Activated CD4-positive, alpha-beta T cell treated with anti-CD3 and anti-CD28 coated beads, Interleukin-2, amount 10 ng/mL, durations not matched to agents 24 days and 14 days (primary cell): ENCODE results near the gene SPRR5. TPM values are rescaled to one million over a fixed set of nuclear protein-coding genes. Genes with fewer than 3 reads are reported as not detected.

ENCODE experiments used
- DNase-seq: peaks from one replicate; pipeline ENCODE4 v3.0.0; 2022
- H3K27ac Mint-ChIP-seq: one replicate; pipeline ENCODE4 v1.8.0; 2022; ENCODE audit warnings: mild to moderate bottlenecking, mixed read lengths
- H3K27me3 Mint-ChIP-seq: one replicate; pipeline ENCODE4 v1.8.0; 2022; ENCODE audit warnings: mixed read lengths
- H3K36me3 Mint-ChIP-seq: one replicate; pipeline ENCODE4 v1.8.0; 2022; ENCODE audit warnings: low read depth, mild to moderate bottlenecking, mixed read lengths
- H3K4me1 Mint-ChIP-seq: one replicate; pipeline ENCODE4 v1.8.0; 2021; ENCODE audit warnings: mixed read lengths
- H3K4me3 Mint-ChIP-seq: one replicate; pipeline ENCODE4 v1.8.0; 2022; ENCODE audit warnings: mild to moderate bottlenecking, moderate library complexity, mixed read lengths
- H3K9me3 Mint-ChIP-seq: one replicate; pipeline ENCODE4 v1.8.0; 2021; ENCODE audit warnings: mixed read lengths
- intact Hi-C: fragments of 100-400 bp; cut with micrococcal nuclease; formaldehyde crosslinking; loops from one replicate; pipeline ENCODE4 v1.15.1; 2023
- total RNA-seq: library from RNA; stranded (reverse); gene quantifications from 2 replicates; pipeline ENCODE4 v1.2.3, GENCODE V29; 2022

SPRR5 gene
- total RNA-seq, 1 donor from 2014 or later, result not detected

DNA sequence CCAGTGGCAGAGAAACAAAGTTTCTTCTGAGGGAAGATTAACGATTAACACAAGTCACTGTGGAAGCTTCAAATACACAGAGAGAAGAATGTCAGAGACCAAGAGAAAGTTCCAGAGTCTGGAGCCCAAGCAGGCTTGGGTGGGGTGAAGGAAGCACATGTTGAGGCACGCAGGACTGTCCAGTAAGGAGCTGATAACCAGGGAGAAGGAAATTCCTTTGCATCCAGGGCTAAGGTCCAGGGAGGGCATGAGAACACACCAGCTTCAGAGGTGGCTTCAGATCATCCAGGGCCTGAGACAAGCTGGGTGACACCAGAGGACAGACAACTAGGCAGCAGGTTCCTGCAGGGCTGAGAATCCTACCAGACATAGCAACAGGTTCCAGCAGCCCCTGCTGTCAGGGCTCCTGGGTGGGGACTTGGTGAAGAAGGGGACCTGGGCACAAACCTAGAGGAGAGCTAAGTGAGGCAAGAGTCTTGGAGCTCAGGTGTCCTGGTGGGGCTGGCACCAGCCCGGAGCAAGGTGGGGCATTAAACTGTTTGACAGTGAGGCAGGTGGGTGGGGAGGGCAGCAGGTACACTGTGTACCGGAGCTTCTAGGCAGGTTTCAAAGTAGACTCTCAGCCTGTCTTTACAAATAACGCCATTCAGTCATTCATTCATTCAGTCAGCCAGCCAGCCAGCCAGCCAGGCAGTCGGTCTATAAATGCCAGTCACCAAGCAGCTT lies 34.3 kb downstream of the SPRR5 start:
- Mint-ChIP-seq H3K36me3 (no peaks in the 10 kb centered on the region), H3K9me3 (no peaks in the 10 kb centered on the region), H3K4me3 (no peak overlapping the region), H3K27ac (no peak overlapping the region), H3K4me1 (no peaks in the 10 kb centered on the region), H3K27me3 (peaks cover 5% of the 10 kb centered on the region)
- DNase-seq, result no peak
- intact Hi-C loops, result no loop called here

DNA sequence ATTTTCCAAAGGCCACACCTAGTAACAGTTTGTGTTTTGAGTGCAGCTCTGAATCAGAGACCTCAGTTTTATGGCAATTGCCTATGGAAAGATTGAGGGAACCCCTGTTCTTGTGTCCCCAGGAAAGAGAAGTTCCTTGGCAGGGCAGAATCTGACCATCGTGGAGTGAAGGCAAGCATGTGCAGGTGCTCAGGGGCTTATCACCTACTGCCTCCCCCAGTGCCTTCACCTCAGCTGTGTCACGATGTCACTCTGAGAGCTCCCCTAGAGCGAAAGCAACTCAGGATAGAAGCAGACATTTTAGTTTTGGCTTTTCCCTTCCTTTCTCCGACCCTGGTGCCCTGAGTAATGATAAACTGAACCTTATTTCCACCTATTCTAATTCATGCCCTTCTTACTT lies 35.1 kb downstream of the SPRR5 start:
- no peaks in the 10 kb centered on the region for H3K36me3 Mint-ChIP-seq
- no peak overlapping the region for H3K27ac Mint-ChIP-seq
- no peak for DNase-seq
- H3K9me3 Mint-ChIP-seq, result no peaks in the 10 kb centered on the region
- no peaks in the 10 kb centered on the region for H3K4me1 Mint-ChIP-seq
- intact Hi-C loops, result no loop called here
- peaks cover 5% of the 10 kb centered on the region for H3K27me3 Mint-ChIP-seq
- no peak overlapping the region for H3K4me3 Mint-ChIP-seq

DNA sequence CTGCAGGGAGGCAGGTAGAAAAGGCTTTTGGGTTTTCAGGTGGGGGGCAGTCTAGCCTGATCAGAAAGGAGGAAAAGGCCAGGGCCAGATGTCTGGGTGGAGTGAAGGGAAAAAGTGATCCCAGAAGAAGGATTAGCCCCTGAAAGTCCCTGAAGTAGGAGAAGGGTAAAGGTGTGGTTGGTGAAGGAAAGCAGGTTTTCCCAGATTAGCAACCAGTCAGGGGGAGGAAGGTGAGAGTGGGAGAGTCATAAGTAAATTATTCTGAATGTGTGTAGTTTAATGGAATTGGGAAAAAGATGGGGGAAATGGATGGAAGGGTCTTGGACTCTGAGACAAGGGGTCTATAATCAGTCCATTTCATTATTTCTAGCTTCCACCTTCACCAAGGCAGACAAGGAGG lies 36.2 kb downstream of the SPRR5 start:
- intact Hi-C loops, result no loop called here

DNA sequence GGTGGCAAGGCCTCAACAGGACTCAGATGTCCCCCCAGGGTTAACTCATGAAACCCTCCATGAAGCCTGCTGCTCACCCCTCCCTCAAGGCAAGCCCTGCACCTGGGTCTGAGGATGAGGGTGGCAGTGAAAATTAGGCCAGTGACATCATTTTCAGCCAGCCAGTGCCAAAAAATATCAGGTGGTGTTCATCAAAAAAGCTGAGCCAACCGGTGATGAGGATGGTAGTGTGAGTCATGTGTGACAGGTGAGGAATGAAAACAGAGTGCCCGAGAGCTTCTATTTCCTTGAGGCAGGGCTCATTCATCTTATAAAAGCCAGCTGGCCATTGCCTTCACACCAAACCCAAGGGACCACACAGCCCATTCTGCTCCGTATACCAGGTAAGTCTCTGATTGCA lies 36.7 kb downstream of the SPRR5 start, which contains the start of gene SPRR1A:
Gene SPRR1A, plus strand, starts transcription at position 339 of the 400 bp plus-strand sequence. CDS start 1,150 bp downstream, outside the sequence.
- DNase-seq, result peak; percentile 30
- H3K4me3 Mint-ChIP-seq, result no peak within 1 kb of the TSS
- no peak within 1 kb of the TSS for H3K27ac Mint-ChIP-seq
- no peaks in the 10 kb centered on the region for H3K4me1 Mint-ChIP-seq
- intact Hi-C loops, result no loop called here
- peaks cover 10% of the 10 kb centered on the region for H3K27me3 Mint-ChIP-seq
- H3K9me3 Mint-ChIP-seq, result no peaks in the 10 kb centered on the region
- no peaks in the 10 kb centered on the region for H3K36me3 Mint-ChIP-seq

More for the DNA sequence above, 36.2 kb downstream of the SPRR5 start:
- DNase-seq, result peak; percentile 14
- Mint-ChIP-seq H3K4me1 (no peaks in the 10 kb centered on the region), H3K4me3 (no peak overlapping the region), H3K36me3 (no peaks in the 10 kb centered on the region), H3K27ac (no peak overlapping the region), H3K27me3 (peaks cover 7% of the 10 kb centered on the region), H3K9me3 (no peaks in the 10 kb centered on the region)

DNA sequence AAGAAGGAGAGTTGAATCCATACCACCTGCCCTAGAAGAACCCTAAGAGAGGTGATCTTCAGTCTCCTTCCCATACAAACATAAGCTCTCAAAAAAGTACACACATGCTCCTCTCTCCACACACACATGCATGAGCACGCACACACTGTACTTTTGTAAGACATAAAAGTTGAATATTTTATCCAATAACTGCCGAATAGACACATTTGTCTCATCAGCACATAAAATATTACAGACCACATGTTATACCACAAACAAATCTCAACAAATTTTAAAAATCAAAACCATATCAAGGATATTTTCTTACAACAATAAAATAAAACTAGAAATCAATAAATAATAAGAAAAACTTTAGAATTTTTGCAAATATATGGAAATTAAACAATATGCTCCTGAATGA lies 39.6 kb downstream of the SPRR5 start:
- no peaks in the 10 kb centered on the region for H3K4me1 Mint-ChIP-seq
- H3K36me3 Mint-ChIP-seq, result no peaks in the 10 kb centered on the region
- H3K9me3 Mint-ChIP-seq, result no peaks in the 10 kb centered on the region
- peaks cover 21% of the 10 kb centered on the region for H3K27me3 Mint-ChIP-seq
- DNase-seq, result peak; percentile 14
- H3K27ac Mint-ChIP-seq, result no peak overlapping the region
- no peak overlapping the region for H3K4me3 Mint-ChIP-seq
- intact Hi-C loops, result no loop called here

DNA sequence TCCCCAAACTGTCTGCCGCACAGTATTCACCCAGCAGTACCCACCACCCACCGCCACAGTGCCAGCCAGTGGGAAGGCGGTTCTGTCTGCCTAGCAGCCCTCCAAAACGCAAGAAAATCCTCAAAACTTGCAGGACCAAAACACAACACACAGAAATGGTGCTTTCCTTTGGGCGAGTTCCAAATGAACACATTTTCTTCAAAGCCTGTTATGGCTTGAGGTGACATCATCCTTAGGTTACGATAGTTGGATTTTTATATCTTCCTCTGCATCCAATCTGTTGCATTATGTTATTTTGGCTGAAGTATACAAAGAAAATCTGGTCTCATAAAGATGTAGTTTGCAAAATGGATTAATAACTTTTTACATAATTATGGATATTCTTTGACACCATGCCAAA lies 46.2 kb downstream of the SPRR5 start:
- intact Hi-C loops, result no loop called here
- H3K9me3 Mint-ChIP-seq, result no peaks in the 10 kb centered on the region
- H3K4me3 Mint-ChIP-seq, result no peak overlapping the region

DNA sequence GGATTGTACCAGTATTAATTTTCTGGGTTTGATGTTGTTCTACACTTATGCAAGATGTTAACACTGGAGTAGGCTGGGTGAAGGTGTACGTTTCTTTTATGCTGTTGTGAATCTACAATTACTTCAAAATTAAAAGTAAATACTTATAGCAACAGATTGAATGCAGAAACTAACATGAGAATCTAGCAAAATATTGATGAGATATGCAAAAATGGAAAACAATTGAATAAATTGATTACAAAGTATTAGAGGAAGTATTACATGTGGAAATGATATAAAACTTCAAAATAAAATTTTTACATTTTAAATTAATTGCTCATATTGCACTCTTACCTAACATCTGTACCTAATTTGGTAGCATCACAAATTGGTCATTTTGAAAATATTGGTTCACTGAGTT lies 48.8 kb downstream of the SPRR5 start:
- Mint-ChIP-seq H3K4me3 (no peak overlapping the region), H3K27me3 (peaks cover 11% of the 10 kb centered on the region), H3K27ac (no peak overlapping the region), H3K4me1 (no peaks in the 10 kb centered on the region), H3K9me3 (no peaks in the 10 kb centered on the region), H3K36me3 (no peaks in the 10 kb centered on the region)
- no peak for DNase-seq
- intact Hi-C loops, result no loop called here

More for the DNA sequence above, 46.2 kb downstream of the SPRR5 start:
- H3K4me1 Mint-ChIP-seq, result no peaks in the 10 kb centered on the region
- H3K27me3 Mint-ChIP-seq, result peaks cover 25% of the 10 kb centered on the region
- no peak for DNase-seq
- H3K36me3 Mint-ChIP-seq, result no peaks in the 10 kb centered on the region
- H3K27ac Mint-ChIP-seq, result no peak overlapping the region

DNA sequence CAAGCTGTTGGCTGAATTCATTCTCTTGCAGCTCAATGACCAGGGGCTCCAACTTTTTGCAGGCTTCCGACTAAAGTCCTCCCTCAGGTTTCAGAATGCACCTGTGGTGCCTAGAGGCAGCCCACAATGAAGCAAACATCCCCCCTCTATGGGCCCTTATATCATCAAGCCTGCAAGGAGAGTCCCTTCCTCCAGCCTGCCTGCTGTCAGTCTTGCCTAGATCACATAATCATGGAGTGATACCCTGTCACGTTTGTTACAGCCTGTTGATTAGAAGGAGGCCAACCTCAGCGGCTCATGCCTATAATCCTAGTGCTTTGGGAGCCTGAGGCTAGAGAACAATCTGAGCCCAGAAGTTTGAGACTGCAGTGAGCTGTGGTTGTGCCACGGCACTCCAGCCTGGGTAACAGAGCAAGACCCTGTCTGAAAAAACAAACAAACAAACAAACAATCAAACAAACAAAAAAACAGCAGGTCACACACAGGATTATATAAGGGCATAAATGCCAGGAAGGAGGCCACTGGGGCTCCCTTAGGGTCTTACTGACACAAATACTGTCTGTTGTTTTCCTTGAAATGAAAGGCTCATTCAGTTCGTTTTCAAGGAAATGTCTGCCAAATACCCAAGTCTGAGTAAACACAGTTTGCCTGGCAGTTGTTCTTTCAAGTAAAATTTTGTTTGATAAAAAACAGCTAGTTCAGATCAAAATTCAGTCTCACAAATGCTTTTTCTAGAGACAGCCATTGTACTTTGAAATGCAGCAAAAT lies 49.8 kb downstream of the SPRR5 start:
- intact Hi-C loops, result no loop called here
- Mint-ChIP-seq H3K27ac (no peak overlapping the region), H3K4me3 (no peak overlapping the region), H3K27me3 (peaks cover 11% of the 10 kb centered on the region), H3K4me1 (no peaks in the 10 kb centered on the region), H3K36me3 (no peaks in the 10 kb centered on the region), H3K9me3 (no peaks in the 10 kb centered on the region)
- DNase-seq, result no peak

DNA sequence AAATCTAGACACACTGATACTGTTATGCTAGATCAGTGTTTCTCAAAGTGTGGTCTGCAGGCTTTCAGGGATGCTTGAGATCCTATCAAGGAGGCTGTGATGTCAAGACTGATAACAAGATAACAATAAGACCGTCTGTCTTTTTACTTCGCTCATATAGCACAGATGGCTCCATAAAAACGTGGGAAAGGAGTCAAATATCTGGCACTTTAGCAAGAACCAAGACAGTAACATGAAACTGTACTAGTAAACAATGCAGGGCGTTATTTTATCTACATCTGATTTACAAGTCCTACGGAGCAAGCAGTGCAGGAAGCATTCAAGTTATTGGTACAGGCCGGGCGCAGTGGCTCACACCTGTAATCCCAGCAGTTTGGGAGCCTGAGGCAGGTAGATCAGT lies 50.9 kb downstream of the SPRR5 start:
- H3K9me3 Mint-ChIP-seq, result no peaks in the 10 kb centered on the region
- DNase-seq, result no peak
- H3K36me3 Mint-ChIP-seq, result no peaks in the 10 kb centered on the region
- no peaks in the 10 kb centered on the region for H3K4me1 Mint-ChIP-seq
- no peak overlapping the region for H3K4me3 Mint-ChIP-seq
- H3K27me3 Mint-ChIP-seq, result peaks cover 11% of the 10 kb centered on the region
- H3K27ac Mint-ChIP-seq, result no peak overlapping the region
- intact Hi-C loops, result no loop called here

DNA sequence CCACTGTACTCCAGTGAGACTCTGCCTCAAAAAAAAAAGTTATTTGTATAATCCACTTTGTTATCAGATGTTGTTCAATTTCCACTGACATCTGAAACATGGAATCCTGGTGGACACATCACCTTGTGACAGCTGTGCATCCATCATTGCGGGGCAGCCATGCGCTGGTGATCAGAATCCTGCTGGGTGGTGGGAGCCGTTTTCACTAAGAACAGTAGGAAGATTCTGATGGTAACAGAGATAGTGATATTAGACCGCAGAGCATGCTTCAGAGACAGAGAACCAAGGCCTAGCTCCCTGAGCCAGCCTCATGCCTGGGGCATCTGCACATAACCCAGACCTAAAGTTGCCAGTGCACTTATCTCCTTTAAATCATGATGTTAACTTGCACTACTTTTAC lies 51.5 kb downstream of the SPRR5 start:
- H3K36me3 Mint-ChIP-seq, result no peaks in the 10 kb centered on the region
- DNase-seq, result no peak
- H3K9me3 Mint-ChIP-seq, result no peaks in the 10 kb centered on the region
- intact Hi-C loops, result no loop called here
- peaks cover 11% of the 10 kb centered on the region for H3K27me3 Mint-ChIP-seq
- no peak overlapping the region for H3K4me3 Mint-ChIP-seq
- no peaks in the 10 kb centered on the region for H3K4me1 Mint-ChIP-seq
- H3K27ac Mint-ChIP-seq, result no peak overlapping the region

Other genes with a start within 250 kb of the SPRR5 start
- not detected in 2 replicates for gene LCE2A, start 248.9 kb upstream of the SPRR5 start, total RNA-seq
- not detected in 2 replicates for gene LCE4A, start 239.0 kb upstream of the SPRR5 start, total RNA-seq
- gene KPRP, start 189.2 kb upstream of the SPRR5 start, total RNA-seq, result not detected in 2 replicates
- not detected in 2 replicates for gene LCE1F, start 172.1 kb upstream of the SPRR5 start, total RNA-seq
- not detected in 2 replicates for gene LCE1E, start 160.9 kb upstream of the SPRR5 start, total RNA-seq
- gene LCE1D, start 150.5 kb upstream of the SPRR5 start, total RNA-seq, result not detected in 2 replicates
- gene LCE1C, start 140.6 kb upstream of the SPRR5 start, total RNA-seq, result not detected in 2 replicates
- gene LCE1B, start 135.2 kb upstream of the SPRR5 start, total RNA-seq, result not detected in 2 replicates
- not detected in 2 replicates for gene LCE1A, start 119.7 kb upstream of the SPRR5 start, total RNA-seq
- gene LCE6A, start 104.3 kb upstream of the SPRR5 start, total RNA-seq, result not detected in 2 replicates
- not detected in 2 replicates for gene LCE7A, start 87.2 kb upstream of the SPRR5 start, total RNA-seq
- gene SMCP, start 68.9 kb upstream of the SPRR5 start, total RNA-seq, result not detected in 2 replicates
- gene IVL, start 38.7 kb upstream of the SPRR5 start, total RNA-seq, result not detected in 2 replicates
- not detected in 2 replicates for gene SPRR4, start 23.4 kb downstream of the SPRR5 start, total RNA-seq
- not detected in 2 replicates for gene SPRR1A, start 36.9 kb downstream of the SPRR5 start, total RNA-seq
- gene SPRR3, start 54.5 kb downstream of the SPRR5 start, total RNA-seq, result not detected in 2 replicates
- gene SPRR1B, start 84.0 kb downstream of the SPRR5 start, total RNA-seq, result not detected in 2 replicates
- not detected in 2 replicates for gene SPRR2D, start 93.9 kb downstream of the SPRR5 start, total RNA-seq
- not detected in 2 replicates for gene SPRR2A, start 110.3 kb downstream of the SPRR5 start, total RNA-seq
- not detected in 2 replicates for gene SPRR2B, start 124.4 kb downstream of the SPRR5 start, total RNA-seq
- gene SPRR2E, start 147.3 kb downstream of the SPRR5 start, total RNA-seq, result not detected in 2 replicates
- gene SPRR2F, start 166.3 kb downstream of the SPRR5 start, total RNA-seq, result not detected in 2 replicates
- not detected in 2 replicates for gene SPRR2G, start 203.7 kb downstream of the SPRR5 start, total RNA-seq